Kidney tubule cell (primary cell): ENCODE data around the gene FAM81A.

Experiments used
- DNase-seq: peaks from one replicate; pipeline ENCODE4 v3.0.0-alpha.2; 2018; ENCODE audit warnings: low spot score

FAM81A gene

GRCh38 chr15:59541750-59542149 lies 103.8 kb downstream of the FAM81A start:
- DNase-seq: no peak

GRCh38 chr15:59543721-59544547 lies 105.9 kb downstream of the FAM81A start:
- DNase-seq: no peak

- no peak for DNase-seq
Measured at GRCh38 chr15:59545573-59545972, 107.6 kb downstream of the FAM81A start.

DNA sequence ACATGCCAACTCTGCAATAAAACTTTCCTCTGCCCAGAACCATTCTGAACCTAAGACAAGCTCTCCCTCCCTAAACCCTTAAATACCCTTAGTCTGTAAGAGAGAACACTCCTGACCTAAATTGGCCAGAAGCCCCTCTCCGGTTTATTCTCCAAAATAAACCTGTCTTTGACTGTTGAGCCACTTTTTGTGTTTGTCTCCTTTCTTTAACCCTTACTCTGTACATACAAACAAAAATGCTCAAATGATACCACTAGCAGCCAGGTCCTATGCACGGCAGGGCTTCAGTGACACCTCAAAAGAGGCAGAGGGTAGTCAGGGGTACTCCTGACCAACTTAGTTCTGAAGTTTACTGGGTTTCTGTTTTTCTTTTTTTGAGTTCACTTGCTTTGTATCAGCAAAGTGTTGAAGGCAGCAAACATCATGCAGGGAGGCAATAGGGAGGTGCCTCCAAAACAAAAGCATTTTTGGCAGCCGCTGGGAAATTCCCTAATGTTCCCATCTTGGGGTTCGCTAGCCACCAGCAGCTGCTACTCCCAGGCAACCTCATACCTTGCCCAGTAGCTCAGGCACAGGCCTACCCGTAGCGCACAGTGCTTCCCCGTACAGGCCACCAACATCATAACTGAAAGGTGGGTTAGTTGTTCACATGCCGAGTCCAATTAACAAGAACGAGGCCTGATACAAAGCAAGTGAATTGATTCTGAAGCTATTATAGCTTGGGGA lies 110.7 kb downstream of the FAM81A start:
- DNase-seq: no peak

DNA sequence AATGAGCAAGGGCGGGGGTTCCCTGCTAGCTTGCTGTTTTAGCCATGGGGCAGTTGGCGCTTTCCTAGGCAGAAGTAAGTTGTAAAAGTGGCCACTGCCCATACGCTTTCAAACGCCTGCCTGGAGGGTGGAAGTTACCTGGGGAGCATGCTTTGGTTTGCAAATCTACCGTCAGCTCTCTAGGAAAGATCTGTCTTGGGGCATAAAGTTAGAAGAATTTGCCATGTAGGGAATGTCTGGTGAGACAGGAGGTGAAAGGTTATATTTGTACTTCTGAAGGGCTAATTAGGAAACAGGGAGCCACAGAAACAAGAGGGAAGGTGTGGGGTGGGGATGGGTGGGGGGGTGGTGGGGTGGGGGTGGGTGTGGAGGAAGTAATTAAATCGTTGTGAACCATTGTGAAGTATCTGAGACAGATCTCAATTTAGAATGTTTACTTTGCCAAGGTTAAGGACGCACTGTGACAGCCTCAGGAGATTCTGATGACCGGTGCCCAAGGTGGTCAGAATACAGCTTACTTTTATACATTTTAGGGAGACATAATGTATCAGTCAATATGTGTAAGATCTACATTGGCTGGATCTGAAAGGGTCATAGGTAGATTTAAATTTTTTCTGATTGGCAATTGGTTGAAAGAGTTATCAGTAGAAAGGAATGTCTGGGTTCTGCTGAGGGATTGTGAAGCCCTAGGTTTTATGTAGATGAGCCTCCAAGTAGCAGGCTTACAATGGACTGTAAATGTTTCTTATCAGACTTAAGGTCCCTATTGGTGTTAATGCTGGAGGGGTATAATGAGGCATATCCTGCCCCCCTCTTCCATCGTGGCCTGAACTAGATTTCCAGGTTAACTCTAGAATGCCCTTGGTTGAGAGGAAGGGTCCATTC lies 111.6 kb downstream of the FAM81A start:
- DNase-seq: no peak

DNA sequence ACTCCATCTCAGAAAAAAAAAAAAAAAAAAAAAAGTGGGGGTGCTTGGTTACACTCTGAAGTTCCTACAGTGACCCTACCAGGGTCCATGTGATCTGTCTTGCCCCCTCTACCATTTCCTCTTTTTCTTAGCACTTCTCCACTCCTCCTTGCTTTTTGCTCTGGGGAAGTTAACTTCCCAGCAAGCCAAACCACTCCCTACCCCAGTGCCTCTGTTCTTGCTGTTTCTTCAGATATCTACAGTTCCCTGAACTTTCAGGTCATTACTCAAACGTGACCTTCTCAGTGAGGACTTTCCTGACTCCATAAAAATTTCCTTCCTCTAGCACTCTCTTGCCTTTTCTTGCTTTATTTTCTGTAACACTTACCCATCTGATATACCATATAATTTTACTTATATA lies 112.5 kb downstream of the FAM81A start:
- DNase-seq: no peak

DNA sequence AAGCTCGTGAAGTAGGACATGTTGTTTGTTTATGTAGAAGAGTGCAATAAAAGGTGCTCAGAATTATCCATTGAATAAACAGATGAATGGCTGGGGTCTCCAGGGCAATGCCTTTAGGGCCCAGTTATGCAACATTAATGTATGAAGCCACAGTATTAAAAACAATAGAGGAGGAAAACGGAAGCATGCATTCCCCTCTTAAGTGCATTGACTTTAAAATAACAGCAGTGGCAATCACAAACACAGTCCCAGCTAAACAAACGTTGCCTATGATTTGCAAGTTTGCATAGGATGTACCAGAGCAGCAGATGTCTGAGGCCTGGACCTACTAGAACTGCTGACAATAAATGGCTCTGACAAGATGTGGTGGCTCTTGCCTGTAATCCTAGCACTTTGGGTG lies 113.0 kb downstream of the FAM81A start:
- DNase-seq: no peak

DNA sequence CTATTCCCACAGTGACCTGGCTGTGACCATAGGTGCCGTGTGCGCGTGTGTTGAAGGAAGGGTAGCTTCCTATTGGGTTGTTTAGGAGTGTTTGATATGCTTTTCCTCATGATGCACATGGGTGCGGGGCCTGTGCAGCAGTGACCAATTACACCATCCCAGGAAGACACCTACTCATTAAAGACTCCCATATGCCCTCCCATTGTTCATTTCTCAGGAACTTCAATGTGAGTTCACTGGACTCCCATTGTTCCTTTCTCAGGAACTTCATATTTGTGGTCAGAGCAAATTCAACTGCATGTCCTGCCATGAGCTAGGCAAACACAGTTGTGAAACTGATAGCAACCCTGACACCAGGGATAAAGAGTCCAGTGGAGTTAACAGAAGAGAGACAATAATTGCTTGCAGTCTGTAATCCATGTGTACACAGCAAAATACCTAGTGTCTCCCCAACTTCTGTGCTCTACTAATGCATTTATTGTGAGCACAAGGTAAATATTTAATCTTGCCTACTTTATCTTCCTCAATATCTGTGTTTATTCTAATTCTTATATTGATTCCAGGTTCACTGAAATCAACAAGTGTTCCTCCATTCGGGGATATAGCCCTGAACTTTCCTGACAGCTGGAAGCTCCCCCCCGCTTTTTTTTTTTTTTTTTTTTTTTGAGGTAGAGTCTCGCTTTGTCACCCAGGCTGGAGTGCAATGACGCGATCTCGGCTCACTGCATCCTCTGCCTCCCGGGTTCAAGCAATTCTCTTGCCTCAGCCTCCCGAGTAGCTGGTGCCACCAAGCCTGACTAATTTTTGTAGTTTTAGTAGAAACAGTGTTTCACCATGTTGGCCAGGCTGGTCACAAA lies 116.1 kb downstream of the FAM81A start:
- DNase-seq: peak; percentile 90

DNA sequence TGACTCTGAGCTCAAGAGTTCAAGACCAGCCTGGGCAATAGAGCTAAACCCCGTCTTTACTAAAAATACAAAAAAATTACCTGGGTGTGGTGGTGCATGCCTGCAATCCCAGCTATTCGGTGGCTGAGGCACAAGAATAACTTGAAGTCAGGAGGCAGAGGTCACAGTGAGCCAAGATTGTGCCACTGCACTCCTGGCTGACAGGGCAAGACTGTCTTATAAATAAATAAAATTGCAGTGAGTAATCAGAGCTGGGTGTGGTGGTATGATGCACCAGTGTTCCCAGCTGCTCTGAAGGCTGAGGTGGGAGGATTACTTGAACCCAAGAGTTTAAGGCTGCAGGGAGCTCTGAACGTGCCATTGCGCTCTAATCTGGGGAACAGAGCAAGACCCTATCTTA lies 117.7 kb downstream of the FAM81A start:
- peak; percentile 58 for DNase-seq

DNA sequence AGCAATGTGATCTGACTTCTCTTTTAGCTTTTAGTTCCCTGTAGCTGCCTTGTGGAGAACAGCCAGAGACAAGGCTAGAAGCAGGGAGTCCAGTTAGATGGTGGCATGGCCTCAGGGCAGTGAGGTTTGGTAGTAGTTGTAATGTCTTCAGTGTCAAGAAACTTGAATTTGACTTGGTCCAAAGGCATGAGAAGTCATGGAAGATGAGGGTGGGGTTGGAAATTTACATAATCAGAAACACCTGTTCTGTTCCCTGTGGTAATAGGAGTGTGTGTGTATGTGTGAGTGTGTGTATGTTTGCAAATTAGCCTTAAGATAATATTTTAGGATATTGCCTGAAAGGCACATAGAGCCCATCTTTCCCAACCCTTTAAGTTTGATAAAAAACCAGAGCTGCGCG lies 118.4 kb downstream of the FAM81A start:
- DNase-seq: no peak

DNA sequence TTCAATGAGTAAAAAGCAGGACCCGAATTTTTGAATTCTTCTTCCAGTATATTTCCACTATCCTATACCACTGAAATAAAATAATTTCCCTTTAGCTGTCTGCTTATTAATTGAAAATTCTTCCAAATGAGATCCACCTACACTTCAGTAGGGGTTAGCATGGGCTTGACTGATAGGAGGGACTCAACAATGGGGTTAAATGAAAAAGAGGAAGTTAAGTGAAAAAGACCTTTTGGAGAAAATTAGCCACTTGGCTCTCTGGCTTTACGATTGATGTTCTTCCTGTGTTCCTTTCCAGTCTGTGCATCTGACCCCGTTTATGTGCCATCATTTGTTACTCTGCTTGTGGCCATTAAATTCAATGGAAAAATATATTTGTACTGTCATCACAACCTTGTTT lies 119.6 kb downstream of the FAM81A start:
- no peak for DNase-seq

GRCh38 chr15:59558851-59559250 lies 120.9 kb downstream of the FAM81A start:
- DNase-seq: no peak

GRCh38 chr15:59561547-59561946 lies 123.6 kb downstream of the FAM81A start:
- no peak for DNase-seq

DNA sequence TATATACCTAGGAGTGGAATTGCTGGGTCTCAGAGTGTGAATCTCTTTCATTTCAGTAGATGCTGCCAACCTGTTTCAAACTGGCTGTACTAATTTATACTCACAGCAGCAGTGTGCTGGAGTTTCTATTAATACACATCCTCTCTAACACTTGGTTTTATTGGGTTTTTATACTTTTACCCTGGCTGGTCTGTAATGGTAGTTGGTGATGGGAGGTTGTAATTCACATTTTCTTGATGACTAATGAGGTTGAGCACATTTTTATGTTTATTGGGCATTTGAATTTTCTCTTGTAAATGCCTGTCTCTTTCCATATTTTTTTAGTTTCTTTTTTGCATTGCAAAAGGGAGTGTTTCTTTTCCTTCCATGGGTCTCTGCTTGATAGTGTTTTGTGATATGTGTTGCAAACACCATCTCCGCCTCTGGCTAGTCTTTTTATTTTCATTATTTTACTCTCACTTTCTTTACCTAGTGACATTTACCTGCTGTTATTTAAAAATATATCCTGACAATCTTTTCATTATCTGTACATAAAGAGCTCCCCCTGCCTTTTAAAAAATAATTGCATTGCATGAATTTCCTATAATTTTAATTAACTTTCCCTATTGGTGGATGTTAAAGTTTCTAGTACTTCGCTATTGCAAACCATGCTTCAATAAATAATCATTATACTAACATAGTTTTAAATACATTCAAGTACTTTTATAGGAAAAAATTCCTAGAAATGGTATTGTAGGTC lies 124.6 kb downstream of the FAM81A start:
- DNase-seq: no peak

DNA sequence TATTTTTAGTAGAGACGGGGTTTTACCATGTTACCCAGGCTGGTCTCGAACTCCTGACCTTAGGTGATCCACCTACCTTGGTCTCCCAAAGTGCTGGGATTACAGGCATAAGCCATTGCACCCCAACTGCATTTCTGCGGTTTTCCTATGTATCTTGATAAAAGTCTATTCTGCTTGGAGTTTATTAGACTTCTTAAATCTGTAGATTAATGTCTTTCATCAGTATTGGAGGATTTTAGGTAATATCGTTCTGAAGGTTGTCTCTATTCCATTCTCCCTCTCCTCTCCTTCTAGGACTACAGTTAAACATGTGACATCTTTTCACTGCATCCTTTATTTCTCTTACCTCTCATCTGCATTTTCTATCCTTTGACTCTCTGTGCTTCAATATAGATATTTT lies 127.3 kb downstream of the FAM81A start:
- no peak for DNase-seq

- DNase-seq: no peak
Measured at GRCh38 chr15:59567324-59567723, 129.3 kb downstream of the FAM81A start.

DNA sequence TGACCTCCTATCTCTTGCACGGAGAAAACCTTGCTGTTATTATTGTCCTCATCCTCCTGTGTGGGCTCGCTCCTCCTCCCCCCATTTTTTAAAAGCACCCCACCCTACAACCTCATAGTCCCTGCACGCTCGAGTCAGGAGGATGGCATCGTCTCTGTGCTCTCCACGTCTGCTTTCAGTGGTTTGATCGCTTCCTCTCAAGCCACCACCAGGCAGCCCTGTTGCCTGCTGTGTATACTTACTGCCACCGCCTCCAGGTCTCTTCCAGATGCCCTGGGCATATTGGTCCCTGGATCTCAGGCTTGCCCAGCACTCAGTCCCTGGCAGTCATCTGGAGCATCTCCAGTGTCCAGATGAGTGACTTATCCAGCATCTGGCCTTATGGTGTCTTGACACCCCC lies 131.5 kb downstream of the FAM81A start:
- DNase-seq: no peak

DNA sequence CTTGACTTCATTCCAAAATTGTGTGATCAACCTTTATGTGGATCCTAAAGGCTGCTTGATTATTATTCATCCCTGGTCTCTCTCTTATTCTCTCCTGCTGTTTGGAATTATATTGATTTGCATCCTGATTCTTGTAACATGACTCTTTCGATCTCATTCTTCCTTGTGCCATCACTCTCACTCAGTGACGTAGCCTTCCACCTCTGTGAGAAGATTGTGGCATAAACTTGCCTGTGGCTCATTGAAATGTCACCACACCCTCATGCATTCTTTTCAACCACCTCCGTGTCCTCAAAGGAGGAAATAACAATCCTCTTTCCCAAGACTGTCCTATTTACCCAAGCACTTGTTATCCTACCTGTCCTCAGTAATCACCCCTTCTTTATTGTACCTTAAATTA lies 132.3 kb downstream of the FAM81A start:
- peak; percentile 91 for DNase-seq

DNA sequence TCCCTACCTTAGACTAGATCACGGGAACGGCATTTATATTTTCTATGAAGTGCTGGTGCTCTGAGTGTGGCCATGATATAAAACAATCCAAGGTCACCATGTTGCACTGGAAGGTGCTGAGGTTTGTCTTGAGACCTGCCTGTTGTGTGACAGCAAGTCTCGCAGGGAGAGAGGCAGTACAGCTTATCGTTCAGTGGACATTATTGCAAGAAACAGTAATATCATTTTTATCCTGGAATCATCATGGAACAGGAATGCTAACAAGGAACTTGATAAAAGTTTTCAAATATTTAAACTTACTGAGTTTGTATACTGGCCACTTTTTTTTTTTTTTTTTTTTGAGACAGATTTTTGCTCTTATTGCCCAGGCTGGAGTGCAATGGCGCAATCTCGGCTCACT lies 133.6 kb downstream of the FAM81A start:
- DNase-seq: no peak
